HG03460 (cell line): ENCODE data around the gene SRXN1.

ENCODE experiments used
- ATAC-seq: cut with Tn5 transposase; IDR thresholded peaks from one replicate; pipeline ENCODE4 v1.9.1; 2021; ENCODE audit not compliant: unreplicated experiment

SRXN1 gene

GRCh38 chr20:637559-637958 lies 15.4 kb downstream of the SRXN1 start:
- no peak for ATAC-seq

- ATAC-seq: no peak
These were observed 17.1 kb downstream of the SRXN1 start for GRCh38 chr20:635893-636338.

- no peak for ATAC-seq
These were observed 17.7 kb downstream of the SRXN1 start for GRCh38 chr20:635028-635892.

- ATAC-seq: no peak
These were observed 18.7 kb downstream of the SRXN1 start for GRCh38 chr20:634148-634925.

- no peak for ATAC-seq
These were observed 21.9 kb downstream of the SRXN1 start for GRCh38 chr20:631101-631500.

GRCh38 chr20:626579-626978 lies 26.4 kb downstream of the SRXN1 start:
- no peak for ATAC-seq

GRCh38 chr20:625360-625932 lies 27.6 kb downstream of the SRXN1 start:
- ATAC-seq: no peak

- no peak for ATAC-seq
These were observed 29.3 kb downstream of the SRXN1 start for GRCh38 chr20:623704-624103.

GRCh38 chr20:623021-623420 lies 30.0 kb downstream of the SRXN1 start:
- ATAC-seq: no peak

- no peak for ATAC-seq
These were observed 30.8 kb downstream of the SRXN1 start for GRCh38 chr20:622161-622560.

- no peak for ATAC-seq
These were observed 31.8 kb downstream of the SRXN1 start for GRCh38 chr20:621125-621756.

- no peak for ATAC-seq
These were observed 32.8 kb downstream of the SRXN1 start for GRCh38 chr20:620246-620645.

GRCh38 chr20:618980-619379 lies 34.0 kb downstream of the SRXN1 start:
- no peak for ATAC-seq

- no peak for ATAC-seq
These were observed 34.9 kb downstream of the SRXN1 start for GRCh38 chr20:617934-618690.

GRCh38 chr20:615514-615913 lies 37.5 kb downstream of the SRXN1 start:
- no peak for ATAC-seq

GRCh38 chr20:611843-612185 lies 41.2 kb downstream of the SRXN1 start:
- ATAC-seq: no peak

GRCh38 chr20:611047-611842 lies 41.8 kb downstream of the SRXN1 start:
- ATAC-seq: no peak

GRCh38 chr20:610130-611046 lies 42.6 kb downstream of the SRXN1 start, which contains the start of gene TCF15:
Gene TCF15, minus strand, starts transcription at chr20:610309. Its CDS starts 72 bp downstream, at chr20:610237.
- ATAC-seq: no peak
